ENCODE data around the gene DEFB119. TPM values are rescaled to one million over a fixed set of nuclear protein-coding genes. Genes with fewer than 3 reads are reported as not detected.

The DEFB119 gene
- total and polyA plus RNA-seq, 9 of the 15 experiments (the other 6 are each of a cell fraction or from before 2014, with no cell fraction given), result not detected

GRCh38 chr20:31341470-31341869 lies 48.9 kb downstream of the DEFB119 start (continued):
- TF ChIP-seq TEAD4 (IDR thresholded peaks at IDR 0.05; ENCODE audit: low read length) (peak; percentile 75; the same call in 1 of the 2 replicates), TEAD4 (CRISPR knock-in tag; IDR thresholded peaks at IDR 0.05; ENCODE audit: borderline replicate concordance) (no peak), MTA2 (IDR thresholded peaks at IDR 0.05; ENCODE audit: low read depth) (peak; percentile 35; the same call in 1 of the 2 replicates), CEBPB (tag; IDR thresholded peaks at IDR 0.05) (0 out of 2 replicates have a peak, but pooled peaks have one; percentile 12), CTBP1 (IDR thresholded peaks at IDR 0.05; ENCODE audit: borderline replicate concordance) (no peak), CBFA2T2 (conservative IDR thresholded peaks at IDR 0.05) (peak; percentile 50), KLF6 (CRISPR knock-in tag; IDR thresholded peaks at IDR 0.05; ENCODE audit: borderline replicate concordance) (no peak), SMARCB1 (IDR thresholded peaks at IDR 0.05; ENCODE audit: insufficient read length, low read depth) (no peak), NCOR1 (IDR thresholded peaks at IDR 0.05) (0 out of 2 replicates have a peak, but pooled peaks have one; percentile 26), POLR2A (conservative IDR thresholded peaks at IDR 0.05) (no peak), MEIS2 (IDR thresholded peaks at IDR 0.05; ENCODE audit: partially characterized antibody) (peak; percentile 24), TAL1 (IDR thresholded peaks at IDR 0.05) (peak; percentile 79)
- TF ChIP-seq, protein P1, sequence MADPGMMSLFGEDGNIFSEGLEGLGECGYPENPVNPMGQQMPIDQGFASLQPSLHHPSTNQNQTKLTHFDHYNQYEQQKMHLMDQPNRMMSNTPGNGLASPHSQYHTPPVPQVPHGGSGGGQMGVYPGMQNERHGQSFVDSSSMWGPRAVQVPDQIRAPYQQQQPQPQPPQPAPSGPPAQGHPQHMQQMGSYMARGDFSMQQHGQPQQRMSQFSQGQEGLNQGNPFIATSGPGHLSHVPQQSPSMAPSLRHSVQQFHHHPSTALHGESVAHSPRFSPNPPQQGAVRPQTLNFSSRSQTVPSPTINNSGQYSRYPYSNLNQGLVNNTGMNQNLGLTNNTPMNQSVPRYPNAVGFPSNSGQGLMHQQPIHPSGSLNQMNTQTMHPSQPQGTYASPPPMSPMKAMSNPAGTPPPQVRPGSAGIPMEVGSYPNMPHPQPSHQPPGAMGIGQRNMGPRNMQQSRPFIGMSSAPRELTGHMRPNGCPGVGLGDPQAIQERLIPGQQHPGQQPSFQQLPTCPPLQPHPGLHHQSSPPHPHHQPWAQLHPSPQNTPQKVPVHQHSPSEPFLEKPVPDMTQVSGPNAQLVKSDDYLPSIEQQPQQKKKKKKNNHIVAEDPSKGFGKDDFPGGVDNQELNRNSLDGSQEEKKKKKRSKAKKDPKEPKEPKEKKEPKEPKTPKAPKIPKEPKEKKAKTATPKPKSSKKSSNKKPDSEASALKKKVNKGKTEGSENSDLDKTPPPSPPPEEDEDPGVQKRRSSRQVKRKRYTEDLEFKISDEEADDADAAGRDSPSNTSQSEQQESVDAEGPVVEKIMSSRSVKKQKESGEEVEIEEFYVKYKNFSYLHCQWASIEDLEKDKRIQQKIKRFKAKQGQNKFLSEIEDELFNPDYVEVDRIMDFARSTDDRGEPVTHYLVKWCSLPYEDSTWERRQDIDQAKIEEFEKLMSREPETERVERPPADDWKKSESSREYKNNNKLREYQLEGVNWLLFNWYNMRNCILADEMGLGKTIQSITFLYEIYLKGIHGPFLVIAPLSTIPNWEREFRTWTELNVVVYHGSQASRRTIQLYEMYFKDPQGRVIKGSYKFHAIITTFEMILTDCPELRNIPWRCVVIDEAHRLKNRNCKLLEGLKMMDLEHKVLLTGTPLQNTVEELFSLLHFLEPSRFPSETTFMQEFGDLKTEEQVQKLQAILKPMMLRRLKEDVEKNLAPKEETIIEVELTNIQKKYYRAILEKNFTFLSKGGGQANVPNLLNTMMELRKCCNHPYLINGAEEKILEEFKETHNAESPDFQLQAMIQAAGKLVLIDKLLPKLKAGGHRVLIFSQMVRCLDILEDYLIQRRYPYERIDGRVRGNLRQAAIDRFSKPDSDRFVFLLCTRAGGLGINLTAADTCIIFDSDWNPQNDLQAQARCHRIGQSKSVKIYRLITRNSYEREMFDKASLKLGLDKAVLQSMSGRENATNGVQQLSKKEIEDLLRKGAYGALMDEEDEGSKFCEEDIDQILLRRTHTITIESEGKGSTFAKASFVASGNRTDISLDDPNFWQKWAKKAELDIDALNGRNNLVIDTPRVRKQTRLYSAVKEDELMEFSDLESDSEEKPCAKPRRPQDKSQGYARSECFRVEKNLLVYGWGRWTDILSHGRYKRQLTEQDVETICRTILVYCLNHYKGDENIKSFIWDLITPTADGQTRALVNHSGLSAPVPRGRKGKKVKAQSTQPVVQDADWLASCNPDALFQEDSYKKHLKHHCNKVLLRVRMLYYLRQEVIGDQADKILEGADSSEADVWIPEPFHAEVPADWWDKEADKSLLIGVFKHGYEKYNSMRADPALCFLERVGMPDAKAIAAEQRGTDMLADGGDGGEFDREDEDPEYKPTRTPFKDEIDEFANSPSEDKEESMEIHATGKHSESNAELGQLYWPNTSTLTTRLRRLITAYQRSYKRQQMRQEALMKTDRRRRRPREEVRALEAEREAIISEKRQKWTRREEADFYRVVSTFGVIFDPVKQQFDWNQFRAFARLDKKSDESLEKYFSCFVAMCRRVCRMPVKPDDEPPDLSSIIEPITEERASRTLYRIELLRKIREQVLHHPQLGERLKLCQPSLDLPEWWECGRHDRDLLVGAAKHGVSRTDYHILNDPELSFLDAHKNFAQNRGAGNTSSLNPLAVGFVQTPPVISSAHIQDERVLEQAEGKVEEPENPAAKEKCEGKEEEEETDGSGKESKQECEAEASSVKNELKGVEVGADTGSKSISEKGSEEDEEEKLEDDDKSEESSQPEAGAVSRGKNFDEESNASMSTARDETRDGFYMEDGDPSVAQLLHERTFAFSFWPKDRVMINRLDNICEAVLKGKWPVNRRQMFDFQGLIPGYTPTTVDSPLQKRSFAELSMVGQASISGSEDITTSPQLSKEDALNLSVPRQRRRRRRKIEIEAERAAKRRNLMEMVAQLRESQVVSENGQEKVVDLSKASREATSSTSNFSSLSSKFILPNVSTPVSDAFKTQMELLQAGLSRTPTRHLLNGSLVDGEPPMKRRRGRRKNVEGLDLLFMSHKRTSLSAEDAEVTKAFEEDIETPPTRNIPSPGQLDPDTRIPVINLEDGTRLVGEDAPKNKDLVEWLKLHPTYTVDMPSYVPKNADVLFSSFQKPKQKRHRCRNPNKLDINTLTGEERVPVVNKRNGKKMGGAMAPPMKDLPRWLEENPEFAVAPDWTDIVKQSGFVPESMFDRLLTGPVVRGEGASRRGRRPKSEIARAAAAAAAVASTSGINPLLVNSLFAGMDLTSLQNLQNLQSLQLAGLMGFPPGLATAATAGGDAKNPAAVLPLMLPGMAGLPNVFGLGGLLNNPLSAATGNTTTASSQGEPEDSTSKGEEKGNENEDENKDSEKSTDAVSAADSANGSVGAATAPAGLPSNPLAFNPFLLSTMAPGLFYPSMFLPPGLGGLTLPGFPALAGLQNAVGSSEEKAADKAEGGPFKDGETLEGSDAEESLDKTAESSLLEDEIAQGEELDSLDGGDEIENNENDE (IDR thresholded peaks at IDR 0.05; ENCODE audit: low read depth, low read length), result no peak
